RPMI8226 (cell line): ENCODE data around the gene RDH12.

Source experiments
- DNase-seq: peaks from one replicate; pipeline ENCODE4 v3.0.0-alpha.2; 2015

The RDH12 gene

GRCh38 chr14:67756496-67756895, 54.8 kb downstream of the RDH12 start:
- no peak for DNase-seq

- no peak for DNase-seq
Observed at GRCh38 chr14:67757175-67757574, 55.5 kb downstream of the RDH12 start.

- DNase-seq, result no peak
Observed at GRCh38 chr14:67759916-67760315, 58.2 kb downstream of the RDH12 start.

GRCh38 chr14:67762051-67762450, 60.4 kb downstream of the RDH12 start:
- DNase-seq, result no peak

- DNase-seq, result no peak
Observed at GRCh38 chr14:67763158-67763822, 61.6 kb downstream of the RDH12 start.

- DNase-seq, result no peak
Observed at GRCh38 chr14:67764496-67764895, 62.8 kb downstream of the RDH12 start.

GRCh38 chr14:67765192-67765834, 63.6 kb downstream of the RDH12 start:
- DNase-seq, result no peak

GRCh38 chr14:67766035-67766680, 64.5 kb downstream of the RDH12 start:
- no peak for DNase-seq

- DNase-seq, result no peak
Observed at GRCh38 chr14:67768219-67768618, 66.5 kb downstream of the RDH12 start.

GRCh38 chr14:67773844-67774377, 72.2 kb downstream of the RDH12 start:
- no peak for DNase-seq

- DNase-seq, result no peak
Observed at GRCh38 chr14:67776653-67777322, 75.1 kb downstream of the RDH12 start.

GRCh38 chr14:67778792-67779191, 77.1 kb downstream of the RDH12 start:
- DNase-seq, result no peak

- no peak for DNase-seq
Observed at GRCh38 chr14:67782090-67782489, 80.4 kb downstream of the RDH12 start.
